Right atrium auricular region (tissue), 2 donors: ENCODE data around the gene ELL2. TPM values are rescaled to one million over a fixed set of nuclear protein-coding genes. Genes with fewer than 3 reads are reported as not detected.

Experiments used
- DNase-seq: peaks from one replicate; pipeline ENCODE4 v3.0.0-alpha.2; 2019; ENCODE audit warnings: low spot score
- H3K27ac ChIP-seq, 2 donors: fragments of 200-600 bp; sonication (generic); 1 replicate in 1 of 2; 2 replicates in 1 of 2; pipeline ENCODE4 v1.5.1; 2016 to 2019
- H3K27me3 ChIP-seq, 2 donors: fragments of 200-600 bp; sonication (generic); one replicate each; pipeline versions ENCODE4 v1.5.1 to v1.6.0; 2017 to 2019
- H3K36me3 ChIP-seq: fragments of 200-600 bp; sonication (generic); one replicate; pipeline ENCODE4 v1.5.1; 2016
- H3K4me1 ChIP-seq, 2 donors: fragments of 200-600 bp; sonication (generic); one replicate each; pipeline versions ENCODE4 v1.5.1 to v1.6.0; 2017 to 2019
- H3K4me3 ChIP-seq, 2 donors: fragments of 200-600 bp; sonication (generic); 1 replicate in 1 of 2; 2 replicates in 1 of 2; pipeline ENCODE4 v1.5.1; 2017 to 2019; ENCODE audit warnings: mild to moderate bottlenecking in 1 of 2, moderate library complexity in 1 of 2
- H3K9me3 ChIP-seq, 2 donors: fragments of 200-600 bp; sonication (generic); one replicate each; pipeline ENCODE4 v1.5.1; 2019
- CTCF ChIP-seq, 2 donors: fragments of 200-600 bp; sonication (generic); IDR thresholded peaks; one replicate each; pipeline ENCODE4 v1.5.1; 2019; ENCODE audit warnings: antibody characterized with exemption in 2 of 2
- total RNA-seq, 2 donors: library from RNA; depleted of rRNA; stranded (reverse); fragments of >200 nt; gene quantifications; one replicate each; pipeline ENCODE4 v1.1.0, GENCODE V29; 2016

ELL2 gene
- total RNA-seq, 2 donors from 2014 or later, result 28.8 to 29.1 TPM

- peaks cover 0 to 55% of the 10 kb centered on the region in 2 donors for H3K4me1 ChIP-seq
- no peaks in the 10 kb centered on the region for H3K9me3 ChIP-seq
- H3K4me3 ChIP-seq, result no peak overlapping the region
- TF ChIP-seq CTCF (IDR thresholded peaks at IDR 0.05), result no peak
- H3K27me3 ChIP-seq, result no peaks in the 10 kb centered on the region
- peak overlapping the region; percentile 82 to 95 for H3K27ac ChIP-seq
- H3K36me3 ChIP-seq, result no peaks in the 10 kb centered on the region
- no peak for DNase-seq
Measured at GRCh38 chr5:95862671-95863382, 98.8 kb downstream of the ELL2 start.

GRCh38 chr5:95861864-95862561 lies 99.6 kb downstream of the ELL2 start:
- H3K4me3 ChIP-seq, result no peak overlapping the region
- TF ChIP-seq CTCF (IDR thresholded peaks at IDR 0.05), result no peak
- peaks cover 0 to 63% of the 10 kb centered on the region in 2 donors for H3K4me1 ChIP-seq
- DNase-seq, result no peak
- no peaks in the 10 kb centered on the region for H3K36me3 ChIP-seq
- H3K9me3 ChIP-seq, result no peaks in the 10 kb centered on the region
- H3K27ac ChIP-seq, result peak overlapping the region; percentile 82 to 95
- H3K27me3 ChIP-seq, result no peaks in the 10 kb centered on the region

- no peaks in the 10 kb centered on the region for H3K36me3 ChIP-seq
- TF ChIP-seq CTCF (IDR thresholded peaks at IDR 0.05), result no peak
- H3K4me1 ChIP-seq, result peaks cover 0 to 67% of the 10 kb centered on the region in 2 donors
- H3K27ac ChIP-seq, result peak overlapping the region; percentile 82 to 95
- H3K9me3 ChIP-seq, result no peaks in the 10 kb centered on the region
- peak; percentile 96 for DNase-seq
- no peaks in the 10 kb centered on the region for H3K27me3 ChIP-seq
- H3K4me3 ChIP-seq, result no peak overlapping the region
Measured at GRCh38 chr5:95861221-95861863, 100.3 kb downstream of the ELL2 start.

GRCh38 chr5:95859661-95860060 lies 102.0 kb downstream of the ELL2 start:
- Histone ChIP-seq H3K4me1 (peaks cover 0 to 78% of the 10 kb centered on the region in 2 donors), H3K36me3 (no peaks in the 10 kb centered on the region), H3K27me3 (no peaks in the 10 kb centered on the region), H3K27ac (peak overlapping the region; percentile 89 to 95), H3K9me3 (no peaks in the 10 kb centered on the region), H3K4me3 (no peak overlapping the region)
- no peak for TF ChIP-seq CTCF (IDR thresholded peaks at IDR 0.05)
- no peak for DNase-seq

- H3K9me3 ChIP-seq, result no peaks in the 10 kb centered on the region
- H3K27ac ChIP-seq, result peak overlapping the region; percentile 89 to 95
- TF ChIP-seq CTCF (IDR thresholded peaks at IDR 0.05), result peak; percentile 96 to 99
- peaks cover 0 to 78% of the 10 kb centered on the region in 2 donors for H3K4me1 ChIP-seq
- peak overlapping the region in 1 of 2 donors; percentile 16 for H3K4me3 ChIP-seq
- peak; percentile 98 for DNase-seq
- no peaks in the 10 kb centered on the region for H3K27me3 ChIP-seq
- no peaks in the 10 kb centered on the region for H3K36me3 ChIP-seq
Measured at GRCh38 chr5:95858661-95859595, 102.7 kb downstream of the ELL2 start.
